LHCN-M2 (cell line): Measurements from ENCODE around the gene SSR2. TPM values are rescaled to one million over a fixed set of nuclear protein-coding genes. Genes with fewer than 3 reads are reported as not detected.
"Not testable (repeated sequence)": the region's sequence is repeated elsewhere in the genome, so short reads cannot be mapped to it uniquely, and the experiment has no call there.

Experiments
- DNase-seq: peaks from one replicate; pipeline ENCODE4 v3.0.0-alpha.2; 2012; ENCODE audit warnings: low read depth
- total RNA-seq: library from RNA; depleted of rRNA; stranded (reverse); fragments of >200 nt; gene quantifications from 2 replicates; pipeline ENCODE4 v1.2.3, GENCODE V29; 2014

SSR2 gene
- total RNA-seq, 1 experiment from 2014 or later = 351 TPM

DNA sequence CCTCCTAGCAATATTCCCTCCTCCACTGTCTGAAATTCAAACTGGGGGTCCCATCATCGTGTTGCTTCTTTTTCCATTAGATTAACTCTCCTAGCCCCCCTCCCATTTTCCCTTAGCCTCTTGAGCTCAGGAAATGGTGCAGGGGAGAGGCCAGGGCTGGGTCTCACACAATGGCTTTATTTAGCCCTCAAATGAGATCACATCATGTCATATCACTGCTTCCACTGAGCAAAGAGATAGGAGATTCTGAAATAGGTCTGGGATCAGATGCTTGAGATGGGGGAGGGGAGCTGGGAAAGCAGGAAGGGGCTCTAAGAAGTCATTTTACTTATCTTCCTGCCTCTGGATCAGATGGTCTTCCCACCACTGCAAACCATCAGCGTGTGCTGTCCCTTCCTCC is 24.6 kb downstream of the SSR2 start:
- DNase-seq = no peak

DNA sequence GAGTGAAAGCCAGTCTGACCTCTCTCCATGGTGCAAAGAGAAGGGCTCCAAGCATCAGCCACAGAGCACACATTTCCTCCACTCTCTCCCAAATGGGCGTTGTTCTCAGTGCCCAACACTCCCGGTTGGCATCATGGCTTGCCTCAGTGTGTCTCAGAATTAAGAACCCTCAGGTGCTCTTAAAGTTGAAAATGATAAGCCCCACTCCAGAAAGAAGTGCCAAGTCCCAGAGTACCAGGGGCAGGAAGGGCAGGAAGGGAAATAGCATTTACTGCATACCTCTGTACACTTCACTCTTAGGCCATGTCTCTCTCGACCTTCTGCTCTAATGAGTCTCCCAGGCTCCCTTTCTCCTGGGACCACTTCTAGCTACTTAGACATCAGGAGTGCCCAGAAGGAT is 27.2 kb downstream of the SSR2 start:
- DNase-seq = no peak

DNA sequence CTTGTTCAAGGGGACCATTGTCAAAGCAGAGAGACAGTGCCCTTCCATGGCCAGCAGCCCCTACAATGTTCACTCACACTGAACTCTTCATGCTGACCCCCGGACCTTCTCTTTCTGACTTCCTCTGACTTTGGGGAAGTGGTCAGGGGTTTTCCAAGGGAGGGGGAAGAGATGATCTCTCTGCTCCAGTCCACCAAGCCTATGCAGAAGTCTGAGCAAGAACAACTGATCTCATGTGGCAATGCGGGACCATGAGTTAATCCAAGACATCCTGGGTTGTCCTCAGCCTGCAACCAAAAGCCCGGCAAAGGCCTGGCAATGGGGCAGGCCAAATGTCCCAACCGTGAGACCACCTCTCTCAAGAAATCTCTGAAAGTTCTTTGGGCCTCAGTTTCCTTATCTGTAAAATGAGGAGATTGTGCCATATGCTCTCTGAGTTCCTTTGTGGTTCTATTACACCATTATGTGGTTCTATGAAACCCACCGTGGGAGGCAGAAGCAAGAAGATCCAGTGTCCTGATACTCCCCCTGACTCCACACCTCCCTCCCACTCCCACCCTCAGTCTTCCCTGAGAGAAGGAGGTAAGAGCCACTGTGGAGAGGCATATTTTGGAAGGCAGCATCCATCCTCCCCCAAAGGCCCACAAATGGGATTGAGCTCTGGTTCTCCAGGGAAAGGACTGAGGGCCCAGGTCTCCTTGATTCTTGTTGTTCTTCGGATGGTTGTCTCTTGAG is 30.6 kb downstream of the SSR2 start:
- DNase-seq = no peak

DNA sequence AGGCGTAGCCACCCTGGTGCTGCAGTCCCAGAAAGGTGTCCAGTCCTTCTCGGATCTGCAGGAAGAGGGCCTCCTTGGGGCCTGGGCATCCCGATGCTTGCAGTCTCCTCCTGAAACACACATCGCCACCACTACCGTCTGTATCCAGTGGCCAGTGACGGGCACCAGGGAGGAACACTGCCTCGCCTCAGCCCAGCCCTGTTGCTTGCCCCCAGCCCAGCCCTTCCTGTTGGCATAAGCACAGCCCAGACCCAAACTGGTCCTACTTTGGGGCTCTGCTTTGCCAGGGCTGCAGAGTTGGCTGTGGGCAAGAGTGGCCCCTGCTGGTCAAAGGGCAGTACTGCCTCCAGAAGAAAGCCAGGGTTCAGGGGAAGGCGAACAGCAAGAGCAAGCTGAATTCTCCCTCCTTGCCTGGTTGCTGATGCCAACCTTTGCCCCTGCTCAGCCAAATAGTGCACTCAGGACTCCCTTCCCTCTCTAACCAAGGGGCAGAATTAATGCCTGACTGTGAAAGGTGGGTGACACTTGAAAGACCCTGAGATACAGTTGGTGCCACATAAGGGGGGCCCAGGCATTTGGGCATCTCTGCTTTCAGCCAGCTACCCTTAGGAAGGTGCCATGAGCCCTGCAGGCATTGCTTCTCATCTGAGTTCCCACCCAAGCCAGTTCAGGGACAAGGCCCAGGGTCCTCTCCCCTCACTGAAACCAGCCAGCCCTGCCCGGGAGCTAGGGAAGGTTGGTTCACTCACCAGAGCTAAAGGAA is 31.3 kb downstream of the SSR2 start:
- peak; percentile 65 for DNase-seq

DNA sequence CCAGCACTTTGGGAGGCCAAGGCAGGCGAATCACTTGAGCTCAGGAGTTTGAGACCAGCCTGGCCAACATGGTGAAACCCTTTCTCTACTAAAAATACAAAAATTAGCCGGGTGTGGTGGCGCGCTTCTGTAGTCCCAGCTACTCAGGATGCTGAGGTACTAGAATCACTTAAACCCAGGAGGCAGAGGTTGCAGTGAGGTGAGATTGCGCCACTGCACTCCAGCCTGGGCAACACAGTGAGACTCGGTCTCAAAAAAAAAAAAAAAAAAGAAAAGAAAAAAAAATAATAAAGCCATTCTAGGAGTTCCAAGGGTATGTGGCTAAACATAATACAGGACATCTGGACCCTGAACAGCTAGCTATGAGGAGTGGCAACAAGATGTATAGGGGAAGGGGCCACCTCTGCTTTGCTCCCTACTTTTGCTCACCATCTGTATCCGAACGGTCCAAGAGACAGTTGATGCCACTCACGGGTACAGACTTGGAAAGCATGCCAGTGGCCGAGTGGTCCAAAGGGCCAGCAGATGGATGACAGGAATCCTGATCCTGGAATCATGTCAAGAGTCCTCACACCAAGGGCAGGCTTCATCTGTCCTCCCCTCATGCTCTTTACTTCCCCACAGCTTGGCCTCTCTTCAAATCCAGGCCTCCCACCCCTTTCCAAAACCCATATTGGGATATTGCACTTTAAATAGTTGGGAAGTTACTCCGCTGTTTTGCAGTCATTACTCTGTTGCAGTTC is 35.7 kb downstream of the SSR2 start:
- not testable (repeated sequence) for DNase-seq

DNA sequence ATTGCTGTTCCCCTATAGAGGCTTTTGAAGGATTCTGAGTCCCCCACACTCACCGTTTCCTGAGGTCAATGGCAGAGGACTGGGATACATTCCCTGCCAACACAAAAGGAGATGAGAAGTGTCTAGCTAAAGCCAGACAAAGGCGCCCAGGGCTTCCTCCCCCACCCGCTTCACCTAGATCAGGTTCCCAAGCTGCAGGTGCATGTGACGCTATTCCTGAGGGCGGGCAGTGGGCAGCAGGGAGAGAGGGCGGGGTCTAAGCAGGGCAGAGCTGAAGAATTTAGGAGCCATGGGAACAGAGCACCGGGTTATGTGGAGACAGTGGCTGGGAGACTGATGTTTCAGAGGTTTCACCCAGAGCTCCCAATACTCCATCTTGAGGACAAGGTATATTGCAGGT is 36.4 kb downstream of the SSR2 start:
- no peak for DNase-seq

DNA sequence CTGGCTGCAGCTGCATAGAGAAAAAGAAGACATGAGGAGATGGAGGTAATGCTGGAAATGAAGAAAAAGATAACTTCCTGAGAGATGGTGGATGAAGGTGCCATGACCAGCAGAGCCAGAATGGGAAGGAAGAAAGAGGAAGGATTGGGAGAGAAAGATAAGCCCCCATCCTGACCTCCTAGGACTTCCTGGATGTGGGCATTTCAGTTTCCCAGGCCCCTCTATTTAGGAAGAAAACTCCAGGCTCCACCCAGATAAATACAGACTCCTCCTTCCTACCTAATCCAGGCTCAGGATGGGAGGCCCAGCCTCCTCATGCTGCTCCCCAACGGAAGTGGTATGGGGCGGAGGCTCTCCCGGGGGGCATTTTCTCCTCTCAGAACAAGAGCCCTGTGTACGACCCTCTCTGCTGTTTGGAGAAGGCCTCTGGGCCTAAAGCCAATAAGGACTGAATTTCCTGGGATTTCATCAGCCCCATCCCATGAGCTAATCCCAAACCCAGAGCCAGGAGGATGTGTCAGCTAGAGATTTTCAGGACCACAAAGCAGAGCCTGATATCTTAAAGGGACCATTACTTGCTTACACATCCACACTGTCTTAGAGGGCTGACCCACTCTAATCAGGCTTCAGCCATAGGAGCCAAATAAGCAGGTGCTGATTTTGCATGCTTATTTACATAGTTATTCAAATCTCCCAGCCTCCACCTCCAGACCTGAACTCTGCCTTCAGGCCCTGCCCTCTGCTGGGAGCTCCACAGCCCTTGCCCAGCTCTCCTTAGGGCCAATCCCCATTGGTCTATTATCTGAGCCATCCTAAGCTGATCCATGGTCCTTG is 37.3 kb downstream of the SSR2 start:
- DNase-seq = peak; percentile 92

DNA sequence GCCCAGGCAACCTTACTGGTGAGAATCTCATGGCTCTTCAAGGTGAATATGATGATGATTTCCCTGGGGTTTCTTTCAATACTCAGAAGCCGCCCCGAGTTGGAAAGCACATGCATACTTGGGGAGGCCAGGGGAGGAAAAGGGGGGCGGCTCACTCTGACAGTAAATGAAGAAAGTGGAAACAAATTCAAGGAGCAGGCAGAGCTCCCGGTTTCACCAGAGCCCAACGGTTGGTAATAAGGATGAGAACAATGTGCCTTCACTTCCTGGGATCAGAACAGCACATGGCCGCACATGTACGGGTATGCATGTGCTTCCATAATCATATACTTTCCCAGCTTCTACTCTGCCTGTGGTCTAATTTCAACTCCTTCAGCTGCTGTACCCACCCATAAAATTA is 38.6 kb downstream of the SSR2 start:
- DNase-seq = no peak

DNA sequence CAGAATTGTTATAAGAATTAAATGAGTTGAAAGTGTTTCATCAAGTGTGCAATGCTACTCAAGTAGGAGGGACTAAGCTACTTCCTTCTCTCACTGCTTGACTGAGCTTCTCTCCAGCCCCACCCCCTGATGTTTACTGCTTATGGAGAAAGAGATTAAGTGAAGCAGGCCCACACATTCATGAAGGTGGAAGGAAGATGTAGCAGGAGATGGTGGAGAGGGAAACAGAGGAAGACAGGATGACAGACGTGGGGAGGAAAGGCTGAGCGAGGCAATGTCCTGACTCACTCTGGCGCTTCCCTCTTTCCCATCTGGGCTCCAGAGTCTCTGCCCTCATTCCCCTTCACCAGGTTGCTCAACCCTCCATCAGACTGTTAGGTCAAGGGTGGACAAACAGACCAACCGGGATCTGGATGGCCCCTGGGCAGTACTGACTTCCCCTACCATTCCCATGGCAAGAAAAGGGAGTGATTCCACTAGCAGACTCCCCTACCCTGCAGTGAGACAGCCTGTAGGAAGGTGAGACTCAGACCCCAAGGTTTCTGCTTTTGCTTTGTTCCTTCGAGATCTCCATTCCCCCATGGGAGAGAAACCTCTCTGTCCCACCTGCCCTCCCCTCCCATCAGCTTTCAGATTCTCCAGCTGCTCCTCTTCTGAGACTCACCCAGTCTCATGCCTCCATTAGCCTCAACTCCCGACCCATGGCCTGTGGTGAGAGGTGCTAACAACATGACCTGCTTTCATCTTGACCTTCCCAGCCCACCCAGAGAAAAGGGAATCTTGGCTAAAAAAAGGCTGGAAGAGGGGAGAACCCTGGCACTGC is 39.3 kb downstream of the SSR2 start:
- peak; percentile 66 for DNase-seq

DNA sequence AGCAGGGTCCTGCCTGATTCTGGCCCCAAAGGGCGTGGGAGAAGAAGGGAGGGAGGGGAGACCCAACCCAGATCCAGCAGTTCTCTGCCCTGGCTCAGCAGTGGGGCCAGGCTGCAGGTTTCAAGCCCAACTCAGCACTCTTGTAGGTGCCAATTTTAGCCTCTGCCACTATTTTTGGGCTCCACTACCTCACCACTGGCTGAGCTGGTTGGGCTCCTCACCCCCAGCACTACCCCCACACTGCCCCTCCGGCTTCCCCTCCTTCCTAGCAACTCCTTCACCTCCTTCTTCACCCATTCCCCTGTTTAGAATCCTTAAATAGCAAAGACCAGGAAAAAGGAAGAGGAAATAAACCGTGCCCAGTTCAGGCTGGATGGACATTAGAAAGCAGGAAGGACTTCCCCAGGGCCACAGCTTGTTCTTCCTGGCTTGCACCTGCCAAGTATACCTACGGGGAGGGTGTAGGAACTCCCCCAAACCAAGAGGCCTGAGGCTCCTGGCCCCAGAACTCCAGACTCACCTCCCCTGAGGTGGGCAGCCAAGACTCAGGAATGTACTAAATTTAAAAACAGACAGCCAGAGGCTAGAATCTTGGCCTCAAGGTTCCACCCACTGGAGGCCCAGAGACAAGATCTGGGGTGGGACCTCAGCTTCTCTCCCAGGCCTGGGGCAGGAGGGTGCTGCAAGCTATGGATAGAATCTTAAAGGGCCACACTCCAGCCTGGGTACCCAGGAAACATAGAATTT is 41.0 kb downstream of the SSR2 start:
- DNase-seq = no peak

DNA sequence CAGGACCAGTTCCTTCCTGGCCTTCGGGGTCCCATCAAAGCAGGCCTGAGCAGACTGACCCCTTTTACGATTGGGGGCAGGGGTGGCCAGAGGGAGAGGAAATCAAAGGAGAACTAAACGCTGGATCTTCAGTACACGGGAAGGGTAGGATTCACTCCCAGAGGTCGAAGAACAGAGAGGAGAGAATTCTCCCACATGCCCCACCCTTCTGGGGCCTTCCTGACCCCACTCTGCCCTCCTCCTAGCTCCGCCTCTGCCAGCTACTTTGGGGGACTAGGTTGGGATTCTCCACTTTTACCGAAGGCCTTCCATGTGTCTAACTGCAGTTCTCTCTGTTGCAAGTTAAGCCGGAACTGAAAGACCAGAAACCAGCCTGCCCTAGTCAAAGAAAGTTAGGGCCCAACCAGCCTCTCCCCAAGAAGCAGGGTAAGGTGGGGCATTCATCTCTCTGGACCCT is 41.8 kb downstream of the SSR2 start:
- peak; percentile 62 for DNase-seq

DNA sequence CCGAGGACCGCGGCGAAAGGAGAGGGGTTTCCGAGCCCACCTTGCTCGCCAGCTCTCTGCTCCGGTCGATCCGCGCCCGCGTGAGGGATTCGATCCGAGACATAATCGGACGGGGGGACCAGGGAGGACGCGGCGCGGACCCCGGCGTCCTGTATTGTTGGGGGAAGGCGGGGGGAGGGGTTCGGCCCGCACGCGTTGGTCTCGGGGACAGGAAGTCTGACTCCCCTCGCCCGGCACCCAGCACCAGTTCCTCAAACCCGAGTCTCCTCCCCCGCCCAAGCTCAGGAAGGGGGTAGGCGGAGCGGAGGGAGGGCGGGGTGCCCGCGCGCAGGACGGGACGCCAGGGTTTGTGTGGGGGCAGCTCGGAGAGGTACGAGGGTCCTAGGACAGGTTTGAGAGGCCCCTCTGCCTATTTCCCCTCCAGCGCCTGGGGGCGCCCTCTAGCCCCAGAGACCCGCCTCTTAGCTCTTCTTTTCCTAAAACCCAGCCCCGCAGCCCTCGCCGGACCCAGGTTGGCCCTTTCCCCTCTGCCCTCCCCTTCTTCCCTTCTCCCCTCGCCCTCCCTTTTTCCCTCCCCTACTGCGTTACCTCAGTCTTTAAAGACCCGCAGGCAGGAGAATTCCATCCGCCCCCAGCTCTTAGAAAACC is 42.3 kb downstream of the SSR2 start, which contains the start of gene ARHGEF2:
Gene ARHGEF2 (minus strand): TSS at position 223 of the 648 bp plus-strand sequence. CDS start 120 bp downstream, at position 103.
- peak; percentile 85 for DNase-seq

DNA sequence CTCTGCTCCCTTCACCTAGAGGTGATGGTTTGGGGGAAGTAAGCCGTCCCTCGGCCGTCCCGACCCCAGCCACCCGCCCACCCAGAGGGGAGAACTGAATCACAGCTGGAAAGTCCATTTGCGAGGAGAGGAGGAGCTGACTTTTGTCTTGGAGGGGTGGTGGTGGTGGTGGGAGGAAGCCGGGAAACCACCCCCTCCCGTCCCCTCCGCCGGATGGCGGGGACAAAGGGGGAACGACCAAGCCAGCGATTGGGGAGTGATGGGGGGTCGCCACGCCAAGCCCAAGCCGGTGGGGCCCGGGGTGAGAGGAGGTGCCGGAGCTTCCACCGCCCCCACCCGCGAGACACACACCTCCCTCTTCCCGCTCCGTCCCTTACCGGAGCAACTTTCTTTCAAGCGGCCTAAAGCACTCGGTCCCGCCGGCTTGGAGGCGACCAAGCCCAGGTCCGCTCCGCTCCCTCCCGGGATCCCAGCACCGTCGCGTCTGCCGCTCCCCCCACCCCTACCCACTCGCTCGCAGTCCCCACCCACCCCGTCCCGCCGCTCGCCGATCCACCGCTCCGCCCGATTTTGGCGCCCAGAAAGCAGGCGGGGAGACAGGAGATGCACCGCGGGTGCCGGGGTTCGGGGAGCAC is 42.9 kb downstream of the SSR2 start:
- no peak for DNase-seq

DNA sequence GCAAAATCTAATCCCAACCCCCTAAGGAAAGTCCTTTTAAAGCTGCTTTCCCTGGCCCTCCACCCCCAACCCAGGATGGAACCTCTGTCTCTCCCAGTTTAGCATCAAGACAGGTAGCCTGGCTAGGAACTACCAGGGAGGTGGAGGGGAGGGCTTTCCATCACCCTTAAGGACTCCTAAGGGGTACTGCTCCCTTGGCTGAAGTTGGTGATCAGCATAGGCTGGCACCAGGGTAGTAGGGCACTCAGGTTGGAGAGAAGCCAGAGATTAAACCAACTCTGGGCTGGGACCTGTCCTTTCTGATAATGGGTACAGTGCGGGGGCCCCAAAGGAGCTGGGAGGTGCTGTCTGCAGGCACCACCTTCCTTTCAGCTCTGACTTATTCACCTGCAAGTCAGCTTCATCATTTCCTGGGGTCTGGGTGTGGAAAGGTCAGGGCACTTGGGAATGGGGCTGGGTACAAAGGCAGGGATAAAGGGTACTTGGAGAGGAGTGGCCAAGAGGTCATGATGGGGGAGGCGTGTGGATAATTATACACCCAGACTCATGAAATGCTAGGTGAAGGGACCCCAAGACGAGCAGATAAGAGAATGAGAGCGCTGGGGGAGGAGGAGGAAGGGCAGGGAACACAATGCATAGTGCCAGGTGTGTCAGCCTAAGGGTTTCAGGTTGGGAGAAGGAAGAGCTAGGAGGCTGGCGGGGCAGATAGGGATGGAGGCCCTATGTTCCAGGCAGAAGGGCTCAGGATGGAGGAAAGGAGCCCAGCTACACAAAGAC is 43.6 kb downstream of the SSR2 start:
- no peak for DNase-seq

DNA sequence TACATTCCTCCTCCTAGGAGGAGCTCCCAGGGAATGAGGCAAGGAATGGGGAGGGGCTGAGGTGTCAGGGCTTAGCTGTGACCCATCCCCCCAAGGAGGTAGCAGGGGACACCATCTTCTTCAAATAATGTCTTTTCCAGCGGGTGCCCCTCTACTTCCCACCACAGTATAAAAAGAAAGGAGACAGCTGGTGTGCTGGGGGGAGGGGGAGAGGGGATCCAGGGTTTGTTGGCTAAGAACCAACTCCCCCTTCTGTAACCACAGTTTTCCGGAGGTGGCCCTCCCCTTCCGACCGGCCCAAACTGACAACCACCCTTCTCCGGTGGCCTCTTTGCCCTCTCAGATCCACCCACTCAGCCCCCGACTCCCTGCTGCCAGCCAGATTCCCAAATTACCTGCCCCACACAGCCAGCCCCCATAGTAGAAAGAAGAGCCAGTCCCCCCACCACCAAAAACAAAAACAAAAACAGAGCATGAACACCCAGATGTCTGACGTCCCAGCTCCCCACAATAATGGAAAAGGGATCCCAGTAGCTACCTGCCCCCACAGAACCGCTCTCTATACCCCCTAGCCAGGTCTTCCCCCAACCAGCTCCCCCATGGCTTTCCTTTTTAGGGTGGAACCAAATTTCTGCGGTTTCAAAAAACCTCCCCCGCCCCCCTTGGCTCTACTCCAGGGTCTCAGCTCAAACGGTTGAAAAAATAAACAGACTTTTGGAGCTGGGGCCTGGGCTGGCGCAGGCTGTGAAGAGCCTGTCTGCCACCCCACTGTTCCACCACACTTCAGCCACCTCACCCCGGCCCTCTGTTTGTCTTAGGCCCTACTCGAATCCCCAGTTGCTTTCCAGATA is 44.5 kb downstream of the SSR2 start:
- DNase-seq = peak; percentile 93

DNA sequence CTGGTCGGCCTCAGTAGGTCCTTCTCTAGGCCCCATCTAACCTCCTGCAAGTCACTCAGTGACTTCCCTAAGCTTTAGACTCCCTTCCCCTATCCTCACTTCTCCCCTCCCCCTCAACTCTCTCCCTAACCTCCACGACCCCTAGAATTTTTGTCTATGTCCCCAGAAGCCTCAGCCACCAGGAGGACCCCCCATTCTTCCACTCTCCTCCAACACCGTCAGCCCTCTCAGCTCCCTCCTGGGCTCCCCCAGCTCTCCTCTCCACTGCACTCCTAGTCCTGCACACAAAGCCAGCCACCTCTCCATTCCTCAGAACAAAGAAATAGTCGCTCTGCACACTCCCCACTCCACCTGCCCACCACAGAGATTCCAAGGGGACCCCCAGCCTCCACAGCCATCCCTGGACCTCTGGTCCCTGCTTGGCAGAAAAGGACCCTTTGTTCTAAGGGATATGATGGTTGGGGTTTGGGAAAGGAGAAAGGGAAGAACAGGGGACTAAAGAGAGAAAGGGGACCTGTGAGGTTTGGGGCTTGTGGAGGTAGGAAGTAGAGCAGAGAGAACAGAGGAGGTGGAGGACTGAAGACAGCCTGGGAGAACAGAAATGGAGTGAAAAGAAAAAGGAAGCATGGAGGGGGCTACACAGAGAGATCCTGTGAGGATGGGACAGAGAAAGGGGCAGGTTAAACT is 45.2 kb downstream of the SSR2 start:
- no peak for DNase-seq
